IMR-90 (cell line): ENCODE measurements around the gene SLC24A3. TPM values are rescaled to one million over a fixed set of nuclear protein-coding genes. Genes with fewer than 3 reads are reported as not detected.

Experiments used
- ATAC-seq: fragments of 200-7000 bp; cut with Tn5 transposase; 2 replicates; pipeline ENCODE4 v1.9.1; 2020; ENCODE audit warnings: low read depth, mild to moderate bottlenecking, moderate library complexity
- BruUV-seq: library from RNA; stranded (reverse); fragments of 400-500 nt; replicated peaks from 2 replicates; lab custom pipeline; 2021; lab: Mats Ljungman, UMichigan
- CTCF ChIA-PET: fragments of 300-600 bp; formaldehyde crosslinking; extraction: SDS; loops from one replicate; lab custom pipeline; 2021; ENCODE audit warnings: antibody characterized with exemption; lab: Yijun Ruan, JAX
- POLR2A ChIA-PET: fragments of 300-600 bp; sonication (Branson Sonifier 250); formaldehyde crosslinking; loops from one replicate; lab custom pipeline; 2022; ENCODE audit warnings: antibody characterized with exemption; ENCODE audit not compliant: unreplicated experiment; lab: Charles Lee
- DNase-seq: peaks from one replicate; pipeline ENCODE4 v3.0.0; 2013
- H2AFZ ChIP-seq: replicated peaks from 2 replicates; pipeline ENCODE3; 2013; ENCODE audit warnings: low read length, mild to moderate bottlenecking; ENCODE audit not compliant: poor library complexity
- H2AK5ac ChIP-seq: 2 replicates; pipeline ENCODE4 v1.6.1; 2013; ENCODE audit warnings: low read depth, low read length, inconsistent platforms
- H2AK9ac ChIP-seq: replicated peaks from 2 replicates; pipeline ENCODE3; 2013; ENCODE audit warnings: mild to moderate bottlenecking, low read depth, low read length, moderate library complexity; ENCODE audit not compliant: poor library complexity
- H2BK120ac ChIP-seq: 2 replicates; pipeline ENCODE4 v1.6.1; 2013; ENCODE audit warnings: low read depth, low read length, inconsistent platforms
- H2BK15ac ChIP-seq: 3 replicates; pipeline ENCODE4 v1.6.1; 2013; ENCODE audit warnings: low read depth, low read length, inconsistent platforms
- H2BK20ac ChIP-seq: 2 replicates; pipeline ENCODE4 v1.6.1; 2013; ENCODE audit warnings: low read depth, mild to moderate bottlenecking, inconsistent platforms, low read length, moderate library complexity
- H2BK5ac ChIP-seq: 2 replicates; pipeline ENCODE4 v1.6.1; 2013; ENCODE audit warnings: mild to moderate bottlenecking, low read depth, low read length, inconsistent platforms; ENCODE audit not compliant: poor library complexity, severe bottlenecking
- H3K14ac ChIP-seq: replicated peaks from 2 replicates; pipeline ENCODE4 v1.6.1; 2013; ENCODE audit warnings: low read depth, low read length, inconsistent platforms
- H3K18ac ChIP-seq: 2 replicates; pipeline ENCODE4 v1.6.1; 2013; ENCODE audit warnings: low read depth, low read length, control low read depth
- H3K23ac ChIP-seq: 2 replicates; pipeline ENCODE4 v1.6.1; 2013; ENCODE audit warnings: low read depth, low read length, inconsistent platforms
- H3K27ac ChIP-seq: 2 replicates; pipeline ENCODE4 v1.5.1; 2013; ENCODE audit warnings: mild to moderate bottlenecking, control low read depth, low read length; ENCODE audit not compliant: insufficient read depth
- H3K27me3 ChIP-seq: 2 replicates; pipeline ENCODE4 v1.6.1; 2013; ENCODE audit warnings: low read length; ENCODE audit not compliant: control insufficient read depth, insufficient read depth
- H3K36me3 ChIP-seq: 2 replicates; pipeline ENCODE4 v1.6.1; 2013; ENCODE audit warnings: low read length, mixed read lengths; ENCODE audit not compliant: control insufficient read depth, insufficient read depth
- H3K4ac ChIP-seq: 2 replicates; pipeline ENCODE4 v1.6.1; 2013; ENCODE audit warnings: low read depth, low read length, inconsistent platforms
- H3K4me1 ChIP-seq: 2 replicates; pipeline ENCODE4 v1.6.1; 2013; ENCODE audit warnings: low read length, mixed read lengths; ENCODE audit not compliant: control insufficient read depth, insufficient read depth
- H3K4me2 ChIP-seq: 2 replicates; pipeline ENCODE4 v1.6.1; 2013; ENCODE audit warnings: low read depth, mild to moderate bottlenecking, control low read depth, low read length, moderate library complexity
- H3K4me3 ChIP-seq: 2 replicates; pipeline ENCODE4 v1.5.1; 2013; ENCODE audit warnings: low read depth, mild to moderate bottlenecking, control low read depth, low read length, moderate library complexity; ENCODE audit not compliant: insufficient read depth
- H3K56ac ChIP-seq: 2 replicates; pipeline ENCODE4 v1.6.1; 2013; ENCODE audit warnings: low read length, inconsistent platforms; ENCODE audit not compliant: insufficient read depth; ENCODE audit errors: extremely low read depth
- H3K79me1 ChIP-seq, 2 experiments: 2 replicates each; pipeline ENCODE4 v1.6.1; 2013; ENCODE audit warnings: low read length in 2 of 2, inconsistent platforms in 1 of 2, low read depth in 1 of 2
- H3K9ac ChIP-seq: 2 replicates; pipeline ENCODE4 v1.6.1; 2013; ENCODE audit warnings: low read depth, low read length, control low read depth
- H3K9me1 ChIP-seq: 2 replicates; pipeline ENCODE4 v1.6.1; 2013; ENCODE audit warnings: low read length, inconsistent platforms; ENCODE audit not compliant: insufficient read depth
- H3K9me3 ChIP-seq: 2 replicates; pipeline ENCODE4 v1.6.1; 2013; ENCODE audit warnings: low read length; ENCODE audit not compliant: control insufficient read depth, insufficient read depth
- H4K20me1 ChIP-seq: 2 replicates; pipeline ENCODE4 v1.6.1; 2013; ENCODE audit warnings: low read length, inconsistent platforms; ENCODE audit not compliant: insufficient read depth
- H4K5ac ChIP-seq: 2 replicates; pipeline ENCODE4 v1.6.1; 2013; ENCODE audit warnings: mild to moderate bottlenecking, low read depth, low read length, control low read depth
- H4K8ac ChIP-seq, 2 experiments: 2 replicates each; pipeline ENCODE4 v1.6.1; 2013; ENCODE audit warnings: low read depth in 2 of 2, low read length in 2 of 2, control low read depth in 1 of 2, inconsistent platforms in 1 of 2
- H4K91ac ChIP-seq: 2 replicates; pipeline ENCODE4 v1.6.1; 2013; ENCODE audit warnings: low read depth, low read length, inconsistent platforms; ENCODE audit not compliant: insufficient read depth
- BHLHE40 ChIP-seq: fragments of 150-350 bp; IDR thresholded peaks from 2 replicates; pipeline ENCODE4 v1.6.1; 2016; ENCODE audit warnings: mild to moderate bottlenecking, low read depth, low read length
- CEBPB ChIP-seq: IDR thresholded peaks from 2 replicates; pipeline ENCODE4 v1.6.1; 2012; ENCODE audit warnings: low read depth, low read length, improper control_type of control experiment
- CHD1 ChIP-seq: IDR thresholded peaks from 2 replicates; pipeline ENCODE4 v1.6.1; 2012; ENCODE audit warnings: low read depth, low read length, improper control_type of control experiment
- CTCF ChIP-seq: conservative IDR thresholded peaks from 2 replicates; pipeline ENCODE4 v1.5.1; 2012; ENCODE audit warnings: mild to moderate bottlenecking, low read depth, low read length, improper control_type of control experiment
- ELK1 ChIP-seq: fragments of 150-350 bp; IDR thresholded peaks from 2 replicates; pipeline ENCODE4 v1.6.1; 2016; ENCODE audit warnings: low read depth, mild to moderate bottlenecking, low read length, moderate library complexity, borderline replicate concordance
- FOS ChIP-seq: fragments of 150-350 bp; IDR thresholded peaks from 2 replicates; pipeline ENCODE4 v1.6.1; 2016; ENCODE audit warnings: low read depth, low read length
- MAFK ChIP-seq: IDR thresholded peaks from 2 replicates; pipeline ENCODE4 v1.6.1; 2012; ENCODE audit warnings: low read depth, low read length, improper control_type of control experiment
- MAZ ChIP-seq: IDR thresholded peaks from 2 replicates; pipeline ENCODE4 v1.6.1; 2012; ENCODE audit warnings: low read depth, mild to moderate bottlenecking, low read length, improper control_type of control experiment, moderate library complexity, borderline replicate concordance
- MXI1 ChIP-seq: IDR thresholded peaks from 2 replicates; pipeline ENCODE4 v1.6.1; 2012; ENCODE audit warnings: low read depth, mild to moderate bottlenecking, low read length, moderate library complexity, borderline replicate concordance
- NFE2L2 ChIP-seq: fragments of 150-350 bp; IDR thresholded peaks from 2 replicates; pipeline ENCODE4 v1.6.1; 2016; ENCODE audit warnings: low read depth, mild to moderate bottlenecking, low read length
- POLR2A ChIP-seq: IDR thresholded peaks from 2 replicates; pipeline ENCODE4 v1.6.1; 2012; ENCODE audit warnings: mild to moderate bottlenecking, low read depth, low read length
- RAD21 ChIP-seq: IDR thresholded peaks from 2 replicates; pipeline ENCODE4 v1.6.1; 2012; ENCODE audit warnings: low read length, improper control_type of control experiment
- RCOR1 ChIP-seq: IDR thresholded peaks from 2 replicates; pipeline ENCODE4 v1.6.1; 2012; ENCODE audit warnings: mild to moderate bottlenecking, low read length, improper control_type of control experiment; ENCODE audit not compliant: insufficient replicate concordance
- RFX5 ChIP-seq: IDR thresholded peaks from 2 replicates; pipeline ENCODE4 v1.8.0; 2012; ENCODE audit warnings: low read depth, mild to moderate bottlenecking, low read length, moderate library complexity
- SMC3 ChIP-seq: fragments of 150-350 bp; IDR thresholded peaks from 2 replicates; pipeline ENCODE4 v1.6.1; 2016; ENCODE audit warnings: low read depth, mild to moderate bottlenecking, antibody characterized with exemption, low read length, moderate library complexity
- USF2 ChIP-seq: fragments of 150-350 bp; IDR thresholded peaks from 2 replicates; pipeline ENCODE4 v1.6.1; 2017; ENCODE audit warnings: mild to moderate bottlenecking, antibody characterized with exemption, low read length, low read depth
- whole genome bisulfite sequencing, 2 experiments: methylation state at CpG; one replicate each; pipeline versions ENCODE4 v1.1.5 to v1.1.7; 2013; ENCODE audit warnings: missing lambda C conversion rate in 2 of 2; ENCODE audit not compliant: insufficient read length in 1 of 2; ENCODE audit errors: extremely low coverage in 2 of 2; 5-methylcytosine and 5-hydroxymethylcytosine counted together
- dilution Hi-C: fragments of 300-500 bp; cut with HindIII; formaldehyde crosslinking; loops from one replicate; pipeline ENCODE4 v1.14.3; 2018; ENCODE audit warnings: low sequenced_read_pairs; ENCODE audit not compliant: unreplicated experiment
- in situ Hi-C: fragments of 300-500 bp; cut with MboI; formaldehyde crosslinking; loops from 3 replicates; pipeline ENCODE4 v1.14.3; 2019; ENCODE audit warnings: low sequenced_read_pairs, inconsistent platforms, mixed read lengths
- intact Hi-C: fragments of 100-400 bp; cut with micrococcal nuclease; formaldehyde crosslinking; loops from 2 replicates; pipeline ENCODE4 v1.10.0; 2022
- polyA plus RNA-seq, 3 experiments: library from polyadenylated mRNA; depleted of rRNA; stranded (reverse); fragments of >200 nt; gene quantifications; 2 replicates each; pipeline ENCODE4 v1.2.3, GENCODE V29; 2012; ENCODE audit warnings: low replicate concordance in 1 of 3
- total RNA-seq: library from RNA; depleted of rRNA; stranded (reverse); fragments of >200 nt; gene quantifications from 2 replicates; pipeline ENCODE4 v1.2.3, GENCODE V29; 2012

The SLC24A3 gene
- total and polyA plus RNA-seq, 2 of the 4 experiments (the other 2 are of a cell fraction), result not detected

- no peaks in the 10 kb centered on the region for H4K20me1 ChIP-seq
- ATAC-seq (no peak), DNase-seq (no peak)
- intact Hi-C loops, result no loop called here
- TF ChIP-seq POLR2A, result no peak
- no peak for TF ChIP-seq CTCF
- TF ChIP-seq RAD21, result no peak
- no peak for TF ChIP-seq NFE2L2
- no peak for TF ChIP-seq RFX5
- no peak for TF ChIP-seq BHLHE40
- TF ChIP-seq MAZ, result no peak
- TF ChIP-seq MAFK, result no peak
- TF ChIP-seq FOS, result no peak
- no peak for TF ChIP-seq USF2
- TF ChIP-seq CEBPB, result no peak
- TF ChIP-seq ELK1, result no peak
- no peak for TF ChIP-seq MXI1
- no peak for TF ChIP-seq SMC3
- TF ChIP-seq RCOR1, result no peak
- no peak for TF ChIP-seq CHD1
- no peak overlapping the region for H2AK5ac ChIP-seq
- H3K4ac ChIP-seq, result no peak overlapping the region
- H3K27ac ChIP-seq, result no peak overlapping the region
- H3K4me1 ChIP-seq, result no peaks in the 10 kb centered on the region
- H2BK5ac ChIP-seq, result no peak overlapping the region
- no peak overlapping the region for H4K8ac ChIP-seq
- no peak overlapping the region for H3K14ac ChIP-seq
- H3K36me3 ChIP-seq, result no peaks in the 10 kb centered on the region
- BruUV-seq, result no TSS peak
- H2BK15ac ChIP-seq, result no peak overlapping the region
- no peak overlapping the region for H4K5ac ChIP-seq
- H2BK120ac ChIP-seq, result no peak overlapping the region
- H3K27me3 ChIP-seq, result no peaks in the 10 kb centered on the region
- no peak overlapping the region for H3K9ac ChIP-seq
- H3K79me1 ChIP-seq, result no peaks in the 10 kb centered on the region
- in situ Hi-C loops, result no loop called here
- dilution Hi-C loops, result no loop called here
- no peak overlapping the region for H4K91ac ChIP-seq
- H2BK20ac ChIP-seq, result no peak overlapping the region
- no peak overlapping the region for H2AK9ac ChIP-seq
- no peak overlapping the region for H2AFZ ChIP-seq
- POLR2A ChIA-PET, result no interaction called here
- no CpG with 5 or more reads among the region's 5 CpGs for WGBS, 2 experiments
- no peak overlapping the region for H3K4me2 ChIP-seq
- CTCF ChIA-PET, result no interaction called here
- H3K56ac ChIP-seq, result no peak overlapping the region
- no peaks in the 10 kb centered on the region for H3K9me3 ChIP-seq
- no peak overlapping the region for H3K23ac ChIP-seq
- no peak overlapping the region for H3K4me3 ChIP-seq
- no peak overlapping the region for H3K18ac ChIP-seq
- H3K9me1 ChIP-seq, result no peaks in the 10 kb centered on the region
Measured at GRCh38 chr20:19428324-19428723, 215.9 kb downstream of the SLC24A3 start.
